HCT116 (cell line): ENCODE measurements around the gene GMPR2. TPM values are rescaled to one million over a fixed set of nuclear protein-coding genes. Genes with fewer than 3 reads are reported as not detected.
A peak's percentile ranks its signal among the peaks of the same experiment; 100 is the strongest.

Experiments
- ATAC-seq: fragments of 200-7000 bp; cut with Tn5 transposase; 2 replicates; pipeline ENCODE4 v1.9.1; 2020; ENCODE audit warnings: mild to moderate bottlenecking, moderate library complexity
- BruUV-seq: library from RNA; stranded (reverse); fragments of 400-500 nt; replicated peaks from 2 replicates; lab custom pipeline; 2021; lab: Mats Ljungman, UMichigan
- CTCF ChIA-PET: fragments of 300-600 bp; sonication (Branson Sonifier 250); formaldehyde crosslinking; loops from one replicate; lab custom pipeline; 2021; ENCODE audit warnings: antibody characterized with exemption; lab: Charles Lee
- POLR2A ChIA-PET: fragments of 300-600, 350-600 bp; sonication (Branson Sonifier 250); formaldehyde crosslinking; loops from one replicate; lab custom pipeline; 2021; ENCODE audit warnings: antibody characterized with exemption; lab: Charles Lee
- RAD21 ChIA-PET, 2 experiments: fragments of 300-600 bp; sonication (Branson Sonifier 250); formaldehyde crosslinking; loops; one replicate each; lab custom pipeline; 2023; ENCODE audit warnings: low total read pairs in 2 of 2; ENCODE audit not compliant: uncharacterized antibody in 2 of 2, unreplicated experiment in 2 of 2, low non-redundant PET in 1 of 2; lab: Charles Lee
- DNase-seq: peaks from one replicate; pipeline ENCODE4 v3.0.0-alpha.2; 2010; ENCODE audit warnings: low read depth, low spot score
- H2AFZ ChIP-seq: fragments of 200-600 bp; shearing (Covaris generic), sonication (generic); 2 replicates; pipeline ENCODE4 v1.6.1; 2017; ENCODE audit warnings: low read depth, mixed run types, mixed read lengths, antibody characterized with exemption, low read length; ENCODE audit not compliant: poor library complexity, severe bottlenecking
- H3K27ac ChIP-seq: 2 replicates; pipeline ENCODE4 v1.5.1; 2012; ENCODE audit warnings: low read depth, low read length
- H3K27me3 ChIP-seq: fragments of 200-600 bp; sonication (generic); 2 replicates; pipeline ENCODE4 v1.6.1; 2016; ENCODE audit warnings: mixed run types, low read length, mixed read lengths; ENCODE audit not compliant: insufficient read depth
- H3K36me3 ChIP-seq, 2 experiments: fragments of 200-500 bp in 1 of 2; fragments of 200-600 bp in 1 of 2; sonication (Bioruptor generic) in 1 of 2; sonication (generic) in 1 of 2; 2 replicates each; pipeline versions ENCODE4 v1.5.1 to v1.6.1; 2014 to 2016; ENCODE audit warnings: low read length in 2 of 2, inconsistent platforms in 1 of 2, mixed read lengths in 1 of 2, mixed run types in 1 of 2; ENCODE audit not compliant: insufficient read depth in 2 of 2, control insufficient read depth in 1 of 2
- H3K4me1 ChIP-seq, 2 experiments: fragments of 200-600 bp in 1 of 2; sonication (generic) in 1 of 2; 2 replicates each; pipeline versions ENCODE4 v1.5.1 to v1.6.1; 2012 to 2017; ENCODE audit warnings: low read length in 2 of 2, inconsistent platforms in 1 of 2, mild to moderate bottlenecking in 1 of 2, mixed read lengths in 1 of 2, mixed run types in 1 of 2, moderate library complexity in 1 of 2; ENCODE audit not compliant: insufficient read depth in 2 of 2, control insufficient read depth in 1 of 2
- H3K4me2 ChIP-seq: fragments of 200-600 bp; sonication (generic); 2 replicates; pipeline ENCODE4 v1.6.1; 2017; ENCODE audit warnings: mixed run types, low read length, mixed read lengths
- H3K4me3 ChIP-seq, 2 experiments: fragments of 200-600 bp in 1 of 2; sonication (generic) in 1 of 2; replicated peaks in 1 of 2; 2 replicates each; pipeline ENCODE4 v1.5.1; 2011 to 2016; ENCODE audit warnings: low read length in 2 of 2, control low read depth in 1 of 2, low read depth in 1 of 2, mild to moderate bottlenecking in 1 of 2, mixed read lengths in 1 of 2, mixed run types in 1 of 2
- H3K79me2 ChIP-seq: fragments of 200-600 bp; sonication (generic); 2 replicates; pipeline ENCODE4 v1.6.1; 2017; ENCODE audit warnings: mild to moderate bottlenecking, mixed run types, low read length, moderate library complexity, mixed read lengths; ENCODE audit not compliant: insufficient read depth
- H3K9ac ChIP-seq: fragments of 200-600 bp; sonication (generic); 2 replicates; pipeline ENCODE4 v1.6.1; 2016; ENCODE audit warnings: low read length, mixed read lengths
- H3K9me2 ChIP-seq: fragments of 200-600 bp; sonication (generic), shearing (Covaris generic); 2 replicates; pipeline ENCODE4 v1.6.1; 2017; ENCODE audit warnings: mixed run types, mild to moderate bottlenecking, moderate library complexity; ENCODE audit not compliant: insufficient read depth
- H3K9me3 ChIP-seq, 2 experiments: fragments of 200-500 bp in 1 of 2; fragments of 200-600 bp in 1 of 2; sonication (Bioruptor generic) in 1 of 2; sonication (generic) in 1 of 2; 2 replicates each; pipeline ENCODE4 v1.6.1; 2014 to 2017; ENCODE audit warnings: low read length in 2 of 2, mixed read lengths in 2 of 2, inconsistent platforms in 1 of 2, low read depth in 1 of 2, mild to moderate bottlenecking in 1 of 2, mixed run types in 1 of 2, moderate library complexity in 1 of 2; ENCODE audit not compliant: control insufficient read depth in 1 of 2, insufficient read depth in 1 of 2
- H4K20me1 ChIP-seq: fragments of 200-600 bp; sonication (generic), shearing (Covaris generic); 2 replicates; pipeline ENCODE4 v1.6.1; 2017; ENCODE audit warnings: mixed run types, mild to moderate bottlenecking, moderate library complexity; ENCODE audit not compliant: insufficient read depth
- ELF1 ChIP-seq: IDR thresholded peaks from 2 replicates; pipeline ENCODE4 v1.6.1; 2012; ENCODE audit warnings: low read depth, borderline replicate concordance
- JUND ChIP-seq: IDR thresholded peaks from 2 replicates; pipeline ENCODE4 v1.6.1; 2012
- POLR2A ChIP-seq: IDR thresholded peaks from 2 replicates; pipeline ENCODE4 v1.7.0; 2011; ENCODE audit warnings: borderline replicate concordance; ENCODE audit not compliant: insufficient read depth, insufficient read length; ENCODE audit errors: extremely low read depth
- POLR2AphosphoS5 ChIP-seq: IDR thresholded peaks from 2 replicates; pipeline ENCODE4 v1.6.1; 2011; ENCODE audit warnings: mild to moderate bottlenecking, low read depth, low read length, moderate library complexity
- SP1 ChIP-seq: IDR thresholded peaks from 2 replicates; pipeline ENCODE4 v1.6.1; 2012; ENCODE audit warnings: low read depth
- SRF ChIP-seq: IDR thresholded peaks from 2 replicates; pipeline ENCODE4 v1.6.1; 2012; ENCODE audit warnings: low read depth
- YY1 ChIP-seq: IDR thresholded peaks from 2 replicates; pipeline ENCODE4 v1.6.1; 2011; ENCODE audit warnings: low read length, low read depth, moderate library complexity, mild to moderate bottlenecking; ENCODE audit not compliant: insufficient replicate concordance; ENCODE audit errors: extremely low read depth
- intact Hi-C: fragments of 100-400 bp; cut with micrococcal nuclease; formaldehyde crosslinking; loops from 2 replicates; pipeline ENCODE4 v1.10.0; 2022
- total RNA-seq: library from RNA; stranded (reverse); gene quantifications from one replicate; pipeline ENCODE4 v1.2.1, GENCODE V29; 2021; ENCODE audit not compliant: unreplicated experiment
- TF ChIP-seq, protein P1 (sequence below): IDR thresholded peaks from 2 replicates; pipeline ENCODE4 v1.6.1; 2012; ENCODE audit warnings: low read depth
- TF ChIP-seq, protein P2 (sequence below): IDR thresholded peaks from 2 replicates; pipeline ENCODE4 v1.6.1; 2011; ENCODE audit warnings: mild to moderate bottlenecking, low read length, moderate library complexity; ENCODE audit not compliant: insufficient replicate concordance; ENCODE audit errors: extremely low read depth
- TF ChIP-seq, protein P3 (sequence below): IDR thresholded peaks from 2 replicates; pipeline ENCODE4 v1.6.1; 2012

The GMPR2 gene
- total RNA-seq, 1 experiment from 2014 or later: 66.9 TPM

DNA sequence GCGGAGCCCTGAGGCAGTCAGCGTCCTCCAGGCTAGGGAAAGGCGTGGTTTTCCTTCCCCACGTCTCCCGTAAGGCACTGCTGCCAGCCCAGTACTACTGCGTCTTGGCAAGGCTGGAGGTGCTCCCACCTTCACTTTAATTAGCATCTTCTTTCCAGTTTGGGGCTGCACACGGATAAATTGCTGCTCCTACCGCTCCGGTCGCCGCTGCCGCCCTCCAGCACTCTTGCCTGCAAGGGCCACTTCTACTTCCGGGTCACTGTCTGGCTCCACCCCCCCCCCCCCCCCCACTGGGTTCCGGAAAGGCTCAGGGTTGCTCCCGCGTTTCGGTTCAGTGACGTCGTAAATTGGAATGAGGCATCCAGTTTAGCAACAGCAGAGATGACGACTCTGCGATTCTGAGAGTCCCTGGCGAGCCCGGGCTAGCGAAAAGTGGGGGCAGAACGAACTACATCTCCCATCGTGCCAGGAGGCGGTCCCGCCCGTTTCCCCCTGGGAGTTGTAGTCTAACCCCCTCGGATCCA lies 546 bp upstream of the GMPR2 start, which contains the start of gene NEDD8:
TSS of gene NEDD8 (minus strand) at position 247 of the 524 bp plus-strand sequence. CDS start at position 147, 100 bp downstream.
- POLR2A ChIA-PET: interaction anchor here (2.0 kb wide), 1 partner anchor 10 kb away, joined by 11 read pairs; the partner anchor contains the start of gene TINF2
- H3K27me3 ChIP-seq: no peaks in the 10 kb centered on the region
- intact Hi-C loops: loop anchor here (2.0 kb wide), 1 partner anchor 15 kb away; the partner anchor contains the start of gene MDP1

More for the DNA sequence above, 546 bp upstream of the GMPR2 start, which contains the start of gene NEDD8:
- H2AFZ ChIP-seq: peak within 1 kb of the TSS; percentile 25
- H3K4me1 ChIP-seq: peaks cover 14 to 22% of the 10 kb centered on the region in 2 experiments
- no peaks in the 10 kb centered on the region for H3K9me3 ChIP-seq
- peak within 1 kb of the TSS; percentile 96 to 100 for H3K4me3 ChIP-seq
- H3K9ac ChIP-seq: peak within 1 kb of the TSS; percentile 94
- peaks cover 79% of the 10 kb centered on the region for H3K79me2 ChIP-seq
- DNase-seq (peak; percentile 81), ATAC-seq (peak; percentile 83)
- CTCF ChIA-PET: interaction anchor here (2.1 kb wide), 1 partner anchor 10 kb away, joined by 10 read pairs; the partner anchor contains the start of gene TINF2
- peaks cover 21 to 24% of the 10 kb centered on the region in 2 experiments; a peak in 3 of 4 replicates for H3K36me3 ChIP-seq
- no peaks in the 10 kb centered on the region for H3K9me2 ChIP-seq
- RAD21 ChIA-PET: no interaction called here
- peak; percentile 78 for TF ChIP-seq ELF1
- peak; percentile 44 for TF ChIP-seq POLR2AphosphoS5
- TF ChIP-seq, protein P1, sequence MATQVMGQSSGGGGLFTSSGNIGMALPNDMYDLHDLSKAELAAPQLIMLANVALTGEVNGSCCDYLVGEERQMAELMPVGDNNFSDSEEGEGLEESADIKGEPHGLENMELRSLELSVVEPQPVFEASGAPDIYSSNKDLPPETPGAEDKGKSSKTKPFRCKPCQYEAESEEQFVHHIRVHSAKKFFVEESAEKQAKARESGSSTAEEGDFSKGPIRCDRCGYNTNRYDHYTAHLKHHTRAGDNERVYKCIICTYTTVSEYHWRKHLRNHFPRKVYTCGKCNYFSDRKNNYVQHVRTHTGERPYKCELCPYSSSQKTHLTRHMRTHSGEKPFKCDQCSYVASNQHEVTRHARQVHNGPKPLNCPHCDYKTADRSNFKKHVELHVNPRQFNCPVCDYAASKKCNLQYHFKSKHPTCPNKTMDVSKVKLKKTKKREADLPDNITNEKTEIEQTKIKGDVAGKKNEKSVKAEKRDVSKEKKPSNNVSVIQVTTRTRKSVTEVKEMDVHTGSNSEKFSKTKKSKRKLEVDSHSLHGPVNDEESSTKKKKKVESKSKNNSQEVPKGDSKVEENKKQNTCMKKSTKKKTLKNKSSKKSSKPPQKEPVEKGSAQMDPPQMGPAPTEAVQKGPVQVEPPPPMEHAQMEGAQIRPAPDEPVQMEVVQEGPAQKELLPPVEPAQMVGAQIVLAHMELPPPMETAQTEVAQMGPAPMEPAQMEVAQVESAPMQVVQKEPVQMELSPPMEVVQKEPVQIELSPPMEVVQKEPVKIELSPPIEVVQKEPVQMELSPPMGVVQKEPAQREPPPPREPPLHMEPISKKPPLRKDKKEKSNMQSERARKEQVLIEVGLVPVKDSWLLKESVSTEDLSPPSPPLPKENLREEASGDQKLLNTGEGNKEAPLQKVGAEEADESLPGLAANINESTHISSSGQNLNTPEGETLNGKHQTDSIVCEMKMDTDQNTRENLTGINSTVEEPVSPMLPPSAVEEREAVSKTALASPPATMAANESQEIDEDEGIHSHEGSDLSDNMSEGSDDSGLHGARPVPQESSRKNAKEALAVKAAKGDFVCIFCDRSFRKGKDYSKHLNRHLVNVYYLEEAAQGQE: no peak
- no peak for TF ChIP-seq YY1
- peak; percentile 63 for TF ChIP-seq POLR2A
- TF ChIP-seq SP1: peak; percentile 59
- TF ChIP-seq, protein P2, sequence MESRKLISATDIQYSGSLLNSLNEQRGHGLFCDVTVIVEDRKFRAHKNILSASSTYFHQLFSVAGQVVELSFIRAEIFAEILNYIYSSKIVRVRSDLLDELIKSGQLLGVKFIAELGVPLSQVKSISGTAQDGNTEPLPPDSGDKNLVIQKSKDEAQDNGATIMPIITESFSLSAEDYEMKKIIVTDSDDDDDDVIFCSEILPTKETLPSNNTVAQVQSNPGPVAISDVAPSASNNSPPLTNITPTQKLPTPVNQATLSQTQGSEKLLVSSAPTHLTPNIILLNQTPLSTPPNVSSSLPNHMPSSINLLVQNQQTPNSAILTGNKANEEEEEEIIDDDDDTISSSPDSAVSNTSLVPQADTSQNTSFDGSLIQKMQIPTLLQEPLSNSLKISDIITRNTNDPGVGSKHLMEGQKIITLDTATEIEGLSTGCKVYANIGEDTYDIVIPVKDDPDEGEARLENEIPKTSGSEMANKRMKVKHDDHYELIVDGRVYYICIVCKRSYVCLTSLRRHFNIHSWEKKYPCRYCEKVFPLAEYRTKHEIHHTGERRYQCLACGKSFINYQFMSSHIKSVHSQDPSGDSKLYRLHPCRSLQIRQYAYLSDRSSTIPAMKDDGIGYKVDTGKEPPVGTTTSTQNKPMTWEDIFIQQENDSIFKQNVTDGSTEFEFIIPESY: peak; percentile 16
- TF ChIP-seq, protein P3, sequence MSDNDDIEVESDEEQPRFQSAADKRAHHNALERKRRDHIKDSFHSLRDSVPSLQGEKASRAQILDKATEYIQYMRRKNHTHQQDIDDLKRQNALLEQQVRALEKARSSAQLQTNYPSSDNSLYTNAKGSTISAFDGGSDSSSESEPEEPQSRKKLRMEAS: peak; percentile 63; the same call in 1 of the 2 replicates
- TF ChIP-seq JUND: no peak
- TF ChIP-seq SRF: no peak
- BruUV-seq: no TSS peak
- H3K27ac ChIP-seq: peak within 1 kb of the TSS; percentile 94
- peak within 1 kb of the TSS; percentile 89 for H3K4me2 ChIP-seq
- no peaks in the 10 kb centered on the region for H4K20me1 ChIP-seq
